Effector memory CD8-positive, alpha-beta T cell (primary cell): ENCODE measurements around the gene LIPC.

Experiments
- ATAC-seq: fragments of 150-1000 bp; cut with Tn5 transposase; replicated peaks from 2 replicates; pipeline ENCODE4 v1.10.0; 2021; ENCODE audit warnings: mild to moderate bottlenecking, moderate library complexity
- DNase-seq, 3 experiments: peaks; one replicate each; pipeline ENCODE4 v3.0.0; 2021
- H3K27ac Mint-ChIP-seq, 2 donors: one replicate each; pipeline ENCODE4 v1.8.0; 2022; ENCODE audit warnings: mild to moderate bottlenecking in 2 of 2, mixed read lengths in 2 of 2, moderate library complexity in 2 of 2
- H3K27me3 Mint-ChIP-seq, 2 donors: one replicate each; pipeline ENCODE4 v1.8.0; 2022; ENCODE audit warnings: mixed read lengths in 2 of 2
- H3K36me3 Mint-ChIP-seq: one replicate; pipeline ENCODE4 v1.8.0; 2022; ENCODE audit warnings: mild to moderate bottlenecking, moderate library complexity, mixed read lengths; ENCODE audit not compliant: insufficient read depth
- H3K4me1 Mint-ChIP-seq, 2 donors: one replicate each; pipeline ENCODE4 v1.8.0; 2022; ENCODE audit warnings: low read depth in 2 of 2, mixed read lengths in 2 of 2
- H3K4me3 Mint-ChIP-seq, 2 donors: one replicate each; pipeline ENCODE4 v1.8.0; 2022; ENCODE audit warnings: mild to moderate bottlenecking in 2 of 2, mixed read lengths in 2 of 2, moderate library complexity in 2 of 2
- H3K9me3 Mint-ChIP-seq, 2 donors: one replicate each; pipeline ENCODE4 v1.8.0; 2022; ENCODE audit warnings: mixed read lengths in 2 of 2

LIPC gene

GRCh38 chr15:58398071-58398470, 33.7 kb upstream of the LIPC start:
- no peaks in the 10 kb centered on the region for H3K4me1 Mint-ChIP-seq
- H3K27me3 Mint-ChIP-seq = peaks cover 19 to 45% of the 10 kb centered on the region in 2 donors
- no peak overlapping the region for H3K27ac Mint-ChIP-seq
- ATAC-seq (no peak), DNase-seq (no peak)
- no peaks in the 10 kb centered on the region for H3K36me3 Mint-ChIP-seq
- H3K4me3 Mint-ChIP-seq = no peak overlapping the region
- no peaks in the 10 kb centered on the region for H3K9me3 Mint-ChIP-seq

- H3K4me3 Mint-ChIP-seq = no peak overlapping the region
- no peaks in the 10 kb centered on the region for H3K4me1 Mint-ChIP-seq
- no peak overlapping the region for H3K27ac Mint-ChIP-seq
Measured at GRCh38 chr15:58398643-58399042, 33.1 kb upstream of the LIPC start.

GRCh38 chr15:58399739-58400138, 32.1 kb upstream of the LIPC start:
- DNase-seq (no peak), ATAC-seq (no peak)
- no peaks in the 10 kb centered on the region for H3K4me1 Mint-ChIP-seq
- H3K27ac Mint-ChIP-seq = no peak overlapping the region
- H3K36me3 Mint-ChIP-seq = no peaks in the 10 kb centered on the region
- H3K4me3 Mint-ChIP-seq = no peak overlapping the region
- peaks cover 16 to 41% of the 10 kb centered on the region in 2 donors for H3K27me3 Mint-ChIP-seq
- H3K9me3 Mint-ChIP-seq = no peaks in the 10 kb centered on the region

More at GRCh38 chr15:58398643-58399042, 33.1 kb upstream of the LIPC start:
- DNase-seq (no peak), ATAC-seq (no peak)
- Mint-ChIP-seq H3K36me3 (no peaks in the 10 kb centered on the region), H3K27me3 (peaks cover 22 to 48% of the 10 kb centered on the region in 2 donors), H3K9me3 (no peaks in the 10 kb centered on the region)

- DNase-seq (no peak), ATAC-seq (no peak)
- Mint-ChIP-seq H3K27ac (no peak overlapping the region), H3K36me3 (no peaks in the 10 kb centered on the region), H3K4me3 (no peak overlapping the region), H3K4me1 (no peaks in the 10 kb centered on the region), H3K9me3 (no peaks in the 10 kb centered on the region), H3K27me3 (peaks cover 16 to 36% of the 10 kb centered on the region in 2 donors)
Measured at GRCh38 chr15:58401276-58401675, 30.5 kb upstream of the LIPC start.

GRCh38 chr15:58401991-58402649, 29.7 kb upstream of the LIPC start:
- no peaks in the 10 kb centered on the region for H3K4me1 Mint-ChIP-seq
- no peak overlapping the region for H3K4me3 Mint-ChIP-seq
- no peak for ATAC-seq
- no peaks in the 10 kb centered on the region for H3K9me3 Mint-ChIP-seq
- H3K27ac Mint-ChIP-seq = no peak overlapping the region
- no peak for DNase-seq
- no peaks in the 10 kb centered on the region for H3K36me3 Mint-ChIP-seq
- H3K27me3 Mint-ChIP-seq = peaks cover 10 to 32% of the 10 kb centered on the region in 2 donors

- Mint-ChIP-seq H3K9me3 (no peaks in the 10 kb centered on the region), H3K27me3 (peaks cover 6 to 19% of the 10 kb centered on the region in 2 donors), H3K27ac (no peak overlapping the region), H3K36me3 (no peaks in the 10 kb centered on the region), H3K4me3 (no peak overlapping the region), H3K4me1 (no peaks in the 10 kb centered on the region)
- DNase-seq = no peak
- ATAC-seq = no peak
Measured at GRCh38 chr15:58403581-58403980, 28.2 kb upstream of the LIPC start.

- DNase-seq = no peak
- Mint-ChIP-seq H3K27me3 (peaks cover 6 to 19% of the 10 kb centered on the region in 2 donors), H3K4me3 (no peak overlapping the region), H3K27ac (no peak overlapping the region), H3K4me1 (no peaks in the 10 kb centered on the region), H3K36me3 (no peaks in the 10 kb centered on the region), H3K9me3 (no peaks in the 10 kb centered on the region)
- no peak for ATAC-seq
Measured at GRCh38 chr15:58404020-58404419, 27.8 kb upstream of the LIPC start.

GRCh38 chr15:58404722-58405121, 27.1 kb upstream of the LIPC start:
- no peak overlapping the region for H3K4me3 Mint-ChIP-seq
- ATAC-seq (no peak), DNase-seq (no peak)

GRCh38 chr15:58405865-58406264, 25.9 kb upstream of the LIPC start:
- H3K27ac Mint-ChIP-seq = no peak overlapping the region
- no peaks in the 10 kb centered on the region for H3K9me3 Mint-ChIP-seq
- peaks cover 6 to 19% of the 10 kb centered on the region in 2 donors for H3K27me3 Mint-ChIP-seq
- H3K36me3 Mint-ChIP-seq = peaks cover 4% of the 10 kb centered on the region
- no peak for ATAC-seq
- no peak for DNase-seq
- H3K4me1 Mint-ChIP-seq = peaks cover 5 to 7% of the 10 kb centered on the region in 2 donors
- H3K4me3 Mint-ChIP-seq = no peak overlapping the region

More at GRCh38 chr15:58404722-58405121, 27.1 kb upstream of the LIPC start:
- Mint-ChIP-seq H3K36me3 (peaks cover under 1% of the 10 kb centered on the region), H3K27me3 (peaks cover 6 to 19% of the 10 kb centered on the region in 2 donors), H3K4me1 (peaks cover 0 to 4% of the 10 kb centered on the region in 2 donors), H3K9me3 (no peaks in the 10 kb centered on the region), H3K27ac (no peak overlapping the region)

- Mint-ChIP-seq H3K27ac (no peak overlapping the region), H3K9me3 (no peaks in the 10 kb centered on the region), H3K4me3 (no peak overlapping the region), H3K27me3 (peaks cover 6 to 19% of the 10 kb centered on the region in 2 donors), H3K36me3 (peaks cover 4% of the 10 kb centered on the region), H3K4me1 (peaks cover 5 to 7% of the 10 kb centered on the region in 2 donors)
- no peak for DNase-seq
- no peak for ATAC-seq
Measured at GRCh38 chr15:58406811-58407210, 25.0 kb upstream of the LIPC start.

- H3K36me3 Mint-ChIP-seq = peaks cover 4% of the 10 kb centered on the region
- peaks cover 6 to 17% of the 10 kb centered on the region in 2 donors for H3K27me3 Mint-ChIP-seq
- no peak overlapping the region for H3K4me3 Mint-ChIP-seq
- DNase-seq = no peak
- ATAC-seq = no peak
- no peak overlapping the region for H3K27ac Mint-ChIP-seq
- no peaks in the 10 kb centered on the region for H3K9me3 Mint-ChIP-seq
- H3K4me1 Mint-ChIP-seq = peaks cover 5 to 7% of the 10 kb centered on the region in 2 donors
Measured at GRCh38 chr15:58407236-58407775, 24.5 kb upstream of the LIPC start.

GRCh38 chr15:58407778-58408177, 24.0 kb upstream of the LIPC start:
- Mint-ChIP-seq H3K9me3 (no peaks in the 10 kb centered on the region), H3K27ac (no peak overlapping the region), H3K27me3 (peaks cover 6 to 13% of the 10 kb centered on the region in 2 donors), H3K4me3 (no peak overlapping the region), H3K36me3 (peaks cover 4% of the 10 kb centered on the region), H3K4me1 (peaks cover 5 to 7% of the 10 kb centered on the region in 2 donors)
- no peak for DNase-seq
- ATAC-seq = no peak

- ATAC-seq (peak; percentile 46), DNase-seq (no peak)
- Mint-ChIP-seq H3K27ac (peak overlapping the region; percentile 92 to 95), H3K4me1 (peaks cover 5 to 7% of the 10 kb centered on the region in 2 donors), H3K27me3 (no peaks in the 10 kb centered on the region), H3K36me3 (peaks cover 4% of the 10 kb centered on the region), H3K9me3 (no peaks in the 10 kb centered on the region), H3K4me3 (peak overlapping the region; percentile 85 to 92)
Measured at GRCh38 chr15:58409861-58410260, 21.9 kb upstream of the LIPC start.

GRCh38 chr15:58410353-58410752, 21.4 kb upstream of the LIPC start:
- no peaks in the 10 kb centered on the region for H3K27me3 Mint-ChIP-seq

More at GRCh38 chr15:58410353-58410752, 21.4 kb upstream of the LIPC start:
- DNase-seq (peak; percentile 2 to 22 (median 18)), ATAC-seq (peak; percentile 85)
- Mint-ChIP-seq H3K27ac (peak overlapping the region; percentile 92 to 95), H3K9me3 (no peaks in the 10 kb centered on the region), H3K4me3 (peak overlapping the region; percentile 85 to 92), H3K4me1 (peaks cover 5 to 7% of the 10 kb centered on the region in 2 donors), H3K36me3 (peaks cover 4% of the 10 kb centered on the region)
